Right cardiac atrium (tissue), 5 donors: Measurements from ENCODE around the gene GLS. TPM values are rescaled to one million over a fixed set of nuclear protein-coding genes. Genes with fewer than 3 reads are reported as not detected.

Experiments used
- ATAC-seq, 2 donors: fragments of 200-7000 bp; cut with Tn5 transposase; one replicate each; pipeline versions ENCODE4 v1.8.0 to v1.9.1; 2020; ENCODE audit warnings: moderate library complexity in 2 of 2, mild to moderate bottlenecking in 1 of 2
- DNase-seq, 3 donors: peaks; one replicate each; pipeline ENCODE4 v3.0.0-alpha.2; 2020
- H3K27ac ChIP-seq: one replicate; pipeline ENCODE4 v1.5.1; 2013; ENCODE audit warnings: mild to moderate bottlenecking, low read length, control low read depth, moderate library complexity
- H3K27me3 ChIP-seq: one replicate; pipeline ENCODE4 v1.6.1; 2013; ENCODE audit not compliant: control insufficient read depth, insufficient read depth
- H3K4me1 ChIP-seq: one replicate; pipeline ENCODE4 v1.6.1; 2013; ENCODE audit warnings: low read length; ENCODE audit not compliant: control insufficient read depth, insufficient read depth
- H3K4me3 ChIP-seq: one replicate; pipeline ENCODE4 v1.5.1; 2013; ENCODE audit warnings: low read length, control low read depth
- H3K9me3 ChIP-seq: one replicate; pipeline ENCODE4 v1.6.1; 2013; ENCODE audit warnings: low read length; ENCODE audit not compliant: control insufficient read depth
- WGBS: extraction: QIAGEN DNeasy Blood & Tissue Kit; methylation state at CpG from one replicate; pipeline ENCODE4 v1.1.7; 2013; 5-methylcytosine and 5-hydroxymethylcytosine counted together
- intact Hi-C, 4 donors: fragments of 100-400 bp; cut with DNase I; formaldehyde crosslinking; loops; one replicate each; pipeline versions ENCODE4 v1.11.0 to v1.14.0; 2022 to 2023
- polyA plus RNA-seq: library from polyadenylated mRNA; stranded (reverse); fragments of 200-250 nt; gene quantifications from one replicate; pipeline ENCODE4 v1.2.3, GENCODE V29; 2013
- total RNA-seq, 4 donors: library from RNA; stranded (reverse); fragmentation: NEBNext Ultra II Directional; extraction: Animal tissue kit (Norgen Biotek cat#: 25700); gene quantifications; one replicate each; pipeline ENCODE4 v1.2.1, GENCODE V29; 2021
- donor health status: healthy with polysubstance abuse.
- donor health status: DM: no; HTN: yes; CAD: no.
- donor health status: DM: no; HTN: no; CAD: no.
- donor health status: DM: no; HTN: yes; CAD: no; lungs with severe emphysema.
- donor health status: DM: yes; HTN: yes; CAD: no.

The GLS gene
- total and polyA plus RNA-seq, 5 donors: 33.4 to 106 (median 90.2) TPM

- intact Hi-C loops: loop anchor here in 1 of 4 donors (5.0 kb wide), 1 partner anchor 36 kb away; no protein-coding TSS in a partner anchor
- Histone ChIP-seq H3K4me1 (peaks cover 4% of the 10 kb centered on the region), H3K9me3 (no peaks in the 10 kb centered on the region), H3K27me3 (no peaks in the 10 kb centered on the region), H3K27ac (no peak overlapping the region), H3K4me3 (no peak overlapping the region)
- ATAC-seq: no peak
- WGBS: 74% methylated on average over 3 of the region's 3 CpGs
- no peak for DNase-seq
Observed at GRCh38 chr2:190972846-190973245, 92.2 kb downstream of the GLS start.

- intact Hi-C loops: loop anchor here in 1 of 4 donors (5.0 kb wide), 1 partner anchor 36 kb away; no protein-coding TSS in a partner anchor
- Histone ChIP-seq H3K27me3 (no peaks in the 10 kb centered on the region), H3K27ac (no peak overlapping the region), H3K4me3 (no peak overlapping the region), H3K4me1 (peaks cover 5% of the 10 kb centered on the region), H3K9me3 (no peaks in the 10 kb centered on the region)
- DNase-seq: no peak
- 89% methylated on average over 1 of the region's 1 CpG for WGBS
- no peak for ATAC-seq
Observed at GRCh38 chr2:190973262-190973661, 92.6 kb downstream of the GLS start.

- Histone ChIP-seq H3K4me1 (peaks cover 7% of the 10 kb centered on the region), H3K9me3 (no peaks in the 10 kb centered on the region), H3K27ac (peak overlapping the region; percentile 84), H3K4me3 (no peak overlapping the region), H3K27me3 (no peaks in the 10 kb centered on the region)
- intact Hi-C loops: loop anchor here in 1 of 4 donors (5.0 kb wide), 1 partner anchor 37 kb away; no protein-coding TSS in a partner anchor
- DNase-seq (no peak), ATAC-seq (no peak)
- WGBS: 60% methylated on average over 11 of the region's 11 CpGs
Observed at GRCh38 chr2:190973726-190974628, 93.4 kb downstream of the GLS start.

- DNase-seq (peak; percentile 36 to 75 (median 59)), ATAC-seq (peak; percentile 65 to 81)
- intact Hi-C loops: loop anchor here in 1 of 4 donors (5.0 kb wide), 1 partner anchor 37 kb away; no protein-coding TSS in a partner anchor
- no peak overlapping the region for H3K4me3 ChIP-seq
- no peaks in the 10 kb centered on the region for H3K27me3 ChIP-seq
- peak overlapping the region; percentile 84 for H3K27ac ChIP-seq
- no peaks in the 10 kb centered on the region for H3K9me3 ChIP-seq
- peaks cover 7% of the 10 kb centered on the region for H3K4me1 ChIP-seq
- 58% methylated on average over 12 of the region's 12 CpGs for WGBS
Observed at GRCh38 chr2:190974629-190975361, 94.2 kb downstream of the GLS start.

GRCh38 chr2:190976521-190976920 is 95.9 kb downstream of the GLS start:
- H3K27ac ChIP-seq: no peak overlapping the region
- H3K4me1 ChIP-seq: peaks cover 12% of the 10 kb centered on the region
- H3K9me3 ChIP-seq: no peaks in the 10 kb centered on the region
- intact Hi-C loops: no loop called here
- no peak overlapping the region for H3K4me3 ChIP-seq
- DNase-seq (no peak), ATAC-seq (no peak)
- WGBS: 97% methylated on average over 2 of the region's 2 CpGs
- H3K27me3 ChIP-seq: no peaks in the 10 kb centered on the region

GRCh38 chr2:190977505-190977904 is 96.9 kb downstream of the GLS start:
- DNase-seq: no peak
- Histone ChIP-seq H3K4me1 (peaks cover 10% of the 10 kb centered on the region), H3K9me3 (no peaks in the 10 kb centered on the region), H3K4me3 (no peak overlapping the region), H3K27me3 (no peaks in the 10 kb centered on the region), H3K27ac (no peak overlapping the region)
- WGBS: 91% methylated on average over 5 of the region's 5 CpGs
- intact Hi-C loops: no loop called here
- ATAC-seq: no peak

- Histone ChIP-seq H3K9me3 (no peaks in the 10 kb centered on the region), H3K27me3 (no peaks in the 10 kb centered on the region), H3K4me1 (peaks cover 10% of the 10 kb centered on the region), H3K27ac (no peak overlapping the region), H3K4me3 (no peak overlapping the region)
- 88% methylated on average over 17 of the region's 17 CpGs for WGBS
- DNase-seq (no peak), ATAC-seq (no peak)
- intact Hi-C loops: no loop called here
Observed at GRCh38 chr2:190978389-190979053, 97.9 kb downstream of the GLS start.

- H3K9me3 ChIP-seq: no peaks in the 10 kb centered on the region
- peak; percentile 92 to 96 for ATAC-seq
- WGBS: 19% methylated on average over 14 of the region's 14 CpGs
- no peak overlapping the region for H3K4me3 ChIP-seq
- intact Hi-C loops: no loop called here
- peak; percentile 87 to 92 (median 88) for DNase-seq
- H3K4me1 ChIP-seq: peaks cover 10% of the 10 kb centered on the region
- H3K27ac ChIP-seq: peak overlapping the region; percentile 95
- no peaks in the 10 kb centered on the region for H3K27me3 ChIP-seq
Observed at GRCh38 chr2:190979906-190980629, 99.4 kb downstream of the GLS start.

- ATAC-seq (no peak), DNase-seq (no peak)
- Histone ChIP-seq H3K4me3 (no peak overlapping the region), H3K4me1 (peaks cover 10% of the 10 kb centered on the region), H3K27ac (peak overlapping the region; percentile 95), H3K9me3 (no peaks in the 10 kb centered on the region), H3K27me3 (no peaks in the 10 kb centered on the region)
- intact Hi-C loops: no loop called here
- WGBS: 66% methylated on average over 10 of the region's 10 CpGs
Observed at GRCh38 chr2:190980630-190981209, 100.1 kb downstream of the GLS start.

GRCh38 chr2:190981333-190981732 is 100.7 kb downstream of the GLS start:
- Histone ChIP-seq H3K9me3 (no peaks in the 10 kb centered on the region), H3K27ac (no peak overlapping the region), H3K4me1 (peaks cover 10% of the 10 kb centered on the region), H3K27me3 (no peaks in the 10 kb centered on the region), H3K4me3 (no peak overlapping the region)
- 94% methylated on average over 6 of the region's 6 CpGs for WGBS
- intact Hi-C loops: no loop called here
- no peak for DNase-seq
- ATAC-seq: no peak
